HG03520 (cell line): ENCODE results near the gene C10orf90.
"Not testable (repeated sequence)": the region's sequence is repeated elsewhere in the genome, so short reads cannot be mapped to it uniquely, and the experiment has no call there.

Experiments
- ATAC-seq: cut with Tn5 transposase; IDR thresholded peaks from one replicate; pipeline ENCODE4 v1.9.1; 2021; ENCODE audit warnings: mild to moderate bottlenecking, moderate library complexity; ENCODE audit not compliant: unreplicated experiment

C10orf90 gene

DNA sequence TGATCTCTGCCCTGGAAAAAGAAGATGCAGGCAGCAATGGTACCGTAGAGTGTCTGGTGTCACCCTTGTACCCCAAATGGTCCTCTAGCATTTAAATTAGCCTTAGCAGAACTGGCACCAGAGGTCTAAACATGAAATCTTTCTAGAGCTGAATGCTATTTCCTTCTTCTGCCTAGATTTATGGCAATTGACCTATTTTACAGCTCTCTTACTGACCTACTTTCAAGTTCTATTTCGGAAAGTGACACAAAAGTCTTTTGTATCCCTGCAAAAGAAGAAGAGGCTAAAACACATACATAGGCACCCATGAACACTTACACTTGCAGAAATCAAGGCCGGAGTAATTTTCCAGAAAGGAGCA lies 272.1 kb downstream of the C10orf90 start:
- ATAC-seq, result no peak

DNA sequence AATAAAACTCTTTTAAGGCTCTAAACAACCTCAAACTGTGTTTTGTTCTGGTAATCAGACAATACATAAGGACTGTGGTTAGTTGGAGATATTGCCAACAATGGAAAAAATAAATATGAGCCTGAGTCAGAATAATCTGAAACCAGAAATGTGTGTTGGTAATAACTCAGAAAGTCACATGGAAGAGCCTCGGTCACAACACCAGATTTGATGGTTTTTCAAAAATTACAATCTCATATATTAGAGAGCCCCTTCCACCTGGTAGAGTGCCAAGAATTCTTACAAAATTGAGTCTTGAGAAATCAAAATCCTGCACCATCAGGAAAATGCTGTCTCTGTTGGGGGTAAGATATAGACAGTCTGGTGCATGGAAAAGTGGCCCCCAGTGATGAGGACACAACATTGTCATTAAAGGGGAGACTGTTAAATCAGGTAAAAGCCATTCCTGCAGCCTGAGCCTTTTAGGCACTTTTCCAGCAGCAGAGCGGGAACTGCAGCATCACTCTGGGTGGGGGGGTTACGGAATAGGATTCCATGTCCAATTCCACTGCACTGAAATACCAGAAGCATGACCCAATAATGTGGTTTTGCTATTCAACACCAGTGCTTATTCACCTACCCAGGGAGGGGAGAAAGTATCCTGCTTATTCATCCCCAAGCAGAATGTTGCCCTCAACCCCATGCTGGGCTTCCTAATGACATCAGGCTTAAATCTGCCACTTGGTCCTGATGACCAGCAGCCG lies 272.7 kb downstream of the C10orf90 start:
- no peak for ATAC-seq

DNA sequence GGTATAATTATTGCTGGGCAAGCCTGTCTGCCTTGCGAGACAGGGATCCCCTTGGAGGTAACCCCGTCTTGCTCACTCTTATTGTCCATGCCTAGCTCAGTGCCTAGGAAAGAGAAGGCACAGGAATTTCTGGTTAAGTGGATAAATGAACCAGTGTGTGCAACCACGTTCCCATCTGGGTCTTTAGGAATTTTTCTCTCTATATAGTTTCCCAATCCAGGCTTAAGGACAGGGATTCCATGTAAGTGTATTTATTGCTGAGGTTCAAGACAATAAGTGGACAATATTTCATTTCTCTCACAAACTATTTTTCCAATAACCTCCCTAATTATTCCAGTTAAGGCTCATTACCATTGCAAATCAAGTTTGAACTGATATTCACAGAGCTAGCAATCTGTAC lies 273.3 kb downstream of the C10orf90 start:
- no peak for ATAC-seq

DNA sequence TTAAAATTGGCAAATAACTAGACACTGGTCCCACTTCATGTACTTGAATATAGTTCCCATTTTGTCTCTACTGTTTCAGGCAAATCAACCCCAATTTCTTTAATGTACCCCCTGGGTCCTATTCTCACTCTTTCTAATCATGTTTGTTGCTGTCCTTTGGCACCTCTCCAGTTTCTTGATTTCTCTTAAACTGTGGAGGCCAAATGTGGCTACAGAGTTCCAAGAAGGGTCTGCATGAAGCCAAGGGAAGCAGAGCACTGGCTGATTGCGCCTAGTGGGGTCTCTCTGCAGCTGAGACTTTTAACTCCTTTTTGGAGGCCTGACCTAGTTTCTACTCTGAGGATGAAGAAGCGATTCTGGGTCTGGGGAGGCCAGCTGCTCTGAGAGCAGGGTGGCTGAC lies 275.5 kb downstream of the C10orf90 start:
- ATAC-seq, result no peak

DNA sequence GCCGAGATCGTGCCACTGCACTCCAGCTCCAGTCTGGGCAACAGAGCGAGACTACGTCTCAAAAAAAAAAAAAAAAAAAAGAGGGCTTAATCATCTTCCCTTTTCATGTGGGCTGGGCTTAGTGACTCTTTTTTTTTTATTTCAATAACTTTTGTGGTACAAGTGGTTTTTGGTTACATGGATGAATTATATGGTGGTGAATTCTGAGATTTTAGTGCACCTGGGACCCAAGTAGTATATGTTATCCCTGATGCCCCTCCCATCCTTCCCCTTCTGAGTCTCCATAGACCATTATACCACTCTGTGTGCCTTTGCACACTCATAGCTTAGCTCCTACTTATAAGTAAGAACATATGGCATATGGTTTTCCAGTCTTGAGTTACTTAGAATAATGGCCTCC lies 277.4 kb downstream of the C10orf90 start:
- no peak for ATAC-seq

DNA sequence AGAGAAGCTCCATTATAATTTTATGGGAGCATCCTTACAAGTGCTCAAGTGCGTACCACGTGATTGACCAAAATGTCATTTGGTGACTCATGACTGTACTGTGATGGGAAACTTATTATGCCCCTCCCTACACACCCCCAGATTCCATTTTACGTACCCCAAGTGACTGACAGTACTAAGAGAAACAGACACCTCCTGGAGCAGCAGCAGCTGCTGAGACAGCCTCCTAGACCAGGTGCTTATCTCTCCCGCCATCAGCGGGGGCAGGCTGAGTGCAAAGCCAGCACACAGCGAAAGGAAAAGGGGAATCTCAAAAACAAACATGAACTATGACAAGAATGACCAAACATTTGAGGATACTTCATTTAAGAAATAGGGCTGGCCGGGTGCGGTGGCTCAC lies 278.0 kb downstream of the C10orf90 start:
- no peak for ATAC-seq

DNA sequence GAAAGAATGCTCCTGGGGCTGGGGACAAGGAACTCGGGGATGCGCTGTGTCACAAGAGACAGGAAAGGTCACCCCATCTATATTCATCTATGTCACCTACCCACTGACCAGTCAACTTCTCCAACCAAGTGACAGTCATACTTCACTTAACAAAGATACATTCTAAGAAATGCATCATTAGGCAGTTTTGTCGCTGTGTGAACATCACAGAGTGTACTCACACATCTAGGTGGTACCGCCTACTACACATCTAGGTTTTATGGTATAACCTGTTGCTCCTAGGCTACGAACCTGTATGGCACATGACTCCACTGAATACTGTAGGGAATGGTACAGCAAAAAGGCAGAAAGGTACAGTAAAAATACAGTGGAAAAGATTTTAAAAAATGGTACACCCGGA lies 278.4 kb downstream of the C10orf90 start:
- ATAC-seq, result no peak

DNA sequence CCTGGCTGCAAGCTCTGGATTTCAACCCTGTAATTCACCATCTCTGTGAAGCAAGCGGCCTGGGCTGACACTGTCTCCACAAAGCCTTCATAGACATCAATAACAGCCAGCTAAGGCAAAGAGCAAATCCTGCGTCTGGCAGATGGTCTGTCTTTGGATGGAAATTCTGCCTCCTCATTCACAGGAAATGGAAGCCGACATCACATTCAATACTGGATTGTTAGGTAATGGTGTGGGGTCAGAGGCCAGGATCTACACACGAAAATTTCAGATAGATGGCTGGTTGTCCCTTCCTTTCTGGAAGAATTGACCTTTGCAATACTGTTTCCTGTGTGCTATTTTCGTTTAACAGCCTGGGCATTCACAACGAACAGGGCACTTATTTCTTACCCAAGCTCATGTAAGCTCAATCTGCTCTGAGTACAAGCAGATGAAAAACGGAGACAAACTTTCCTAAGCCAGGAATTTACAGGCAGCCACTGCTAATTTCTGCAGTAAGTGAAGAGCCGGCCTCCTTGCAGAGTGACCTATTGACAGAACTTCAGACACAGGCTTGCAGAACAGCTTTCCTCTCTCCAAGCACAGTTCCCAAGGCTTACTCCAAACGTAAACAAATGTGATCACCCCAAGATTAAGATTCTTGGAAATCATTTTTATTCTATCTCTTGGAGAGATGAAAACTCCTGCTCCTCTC lies 279.2 kb downstream of the C10orf90 start:
- ATAC-seq, result no peak

DNA sequence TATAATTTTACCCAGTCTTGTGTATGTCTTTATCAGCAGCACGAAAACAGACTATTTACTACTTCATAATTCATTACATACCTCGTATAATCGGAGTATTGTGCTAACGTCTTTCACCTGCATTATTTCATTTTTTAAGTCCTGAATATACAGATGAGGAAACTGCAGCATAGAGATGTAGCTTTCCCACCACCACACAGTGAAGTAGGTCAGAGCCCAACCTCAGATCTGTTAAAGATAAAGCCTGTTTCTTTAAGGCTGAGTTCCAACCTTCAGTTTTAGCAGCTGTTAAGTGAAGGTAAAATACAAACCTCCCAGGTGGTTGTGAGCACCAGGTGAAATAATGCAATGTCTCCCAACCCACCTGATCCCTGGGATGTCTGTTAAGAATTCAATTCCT lies 280.2 kb downstream of the C10orf90 start:
- no peak for ATAC-seq

DNA sequence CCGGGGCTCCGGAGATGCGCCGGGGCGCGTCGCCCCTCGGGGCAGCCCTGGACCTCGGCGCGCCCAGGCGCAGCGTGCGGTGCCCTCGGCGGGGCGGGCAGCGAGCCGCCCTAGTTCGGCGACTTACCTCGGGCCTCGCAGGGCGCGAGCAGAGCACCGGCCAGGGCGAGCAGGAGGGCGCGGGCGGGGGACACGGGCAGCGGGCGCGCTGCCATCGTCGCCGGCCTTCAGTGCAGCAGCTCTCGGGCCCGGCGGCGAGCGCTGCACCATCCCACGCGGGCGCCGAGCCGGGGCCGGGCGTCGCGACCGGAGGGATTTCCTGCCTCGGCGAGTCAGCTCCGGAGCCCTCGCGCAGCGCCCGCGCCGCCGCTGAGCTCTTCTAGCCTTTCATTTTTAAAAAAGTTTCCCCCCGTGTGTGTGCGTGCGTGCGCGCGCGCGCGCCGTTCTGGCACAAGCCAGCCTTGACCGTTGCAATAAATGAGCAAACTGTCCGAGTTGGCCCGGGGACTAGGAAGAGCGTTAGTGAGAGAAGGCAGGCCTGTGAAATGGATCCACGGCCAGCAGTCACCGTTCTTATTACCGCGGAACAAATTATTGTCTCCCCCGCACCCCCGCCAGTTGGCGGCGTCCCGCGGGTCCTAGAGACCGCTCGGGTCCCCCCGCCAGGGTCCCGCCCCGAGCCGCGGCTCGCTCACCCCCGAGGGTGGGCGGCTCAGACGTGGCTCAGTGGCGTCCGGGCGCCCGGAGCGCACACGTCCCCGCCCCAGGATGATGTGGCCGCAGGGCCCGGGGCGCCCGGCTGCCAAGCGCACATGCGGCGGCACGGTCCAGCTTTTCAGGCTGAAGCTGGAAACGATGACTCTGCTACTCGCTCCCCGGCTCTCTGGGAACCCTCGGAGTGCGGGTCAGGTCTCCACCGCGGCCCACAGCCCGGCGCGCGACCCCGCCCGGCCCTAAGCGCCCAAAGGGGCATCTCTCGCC lies 282.3 kb downstream of the C10orf90 start, which contains the start of gene ADAM12:
TSS of gene ADAM12 (minus strand) at position 547 of the 981 bp plus-strand sequence. CDS start at position 215, 332 bp downstream.
- ATAC-seq, result no peak

DNA sequence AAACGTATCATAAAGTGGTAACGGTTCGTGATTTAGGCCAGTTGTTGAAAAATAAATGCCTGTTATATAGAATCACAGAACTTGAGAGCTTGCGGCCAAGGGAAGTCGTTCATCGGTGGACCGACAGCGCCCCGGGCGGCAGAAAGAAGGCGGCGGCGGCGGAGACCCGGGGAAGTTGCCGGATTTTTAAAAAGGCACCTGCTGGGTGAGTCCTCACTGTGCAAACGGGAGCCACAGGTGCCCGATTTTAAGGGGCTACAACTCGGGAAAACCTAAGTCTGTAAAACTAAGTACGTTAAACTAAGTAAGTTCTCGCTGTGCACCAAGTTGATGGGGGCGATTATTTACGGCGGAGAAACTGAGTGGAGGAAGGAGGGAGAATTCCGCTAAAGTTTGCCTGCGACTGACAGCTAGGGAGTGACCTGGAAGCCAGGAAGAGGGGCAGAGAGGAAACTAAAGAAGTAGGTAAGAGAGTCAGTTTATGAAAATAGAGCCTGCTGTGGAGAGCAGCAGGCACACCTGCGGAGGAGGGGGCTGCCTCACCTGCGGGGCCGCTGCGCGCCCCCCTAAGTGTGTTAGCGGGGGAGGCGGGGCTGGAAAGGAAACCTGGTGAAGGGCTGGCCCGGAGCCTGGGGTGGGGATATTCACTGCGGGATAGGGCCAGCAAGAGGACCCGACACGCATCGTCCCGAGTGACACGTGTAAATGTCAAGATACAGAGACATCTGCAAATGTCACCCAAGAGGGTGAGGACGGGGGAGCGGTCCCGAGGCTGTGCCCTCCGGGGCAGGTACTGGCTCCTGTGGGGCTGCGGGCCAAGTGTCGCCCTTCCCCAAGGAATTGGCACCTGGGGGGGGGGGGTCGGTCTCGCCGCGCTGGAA lies 283.2 kb downstream of the C10orf90 start:
- ATAC-seq, result no peak

DNA sequence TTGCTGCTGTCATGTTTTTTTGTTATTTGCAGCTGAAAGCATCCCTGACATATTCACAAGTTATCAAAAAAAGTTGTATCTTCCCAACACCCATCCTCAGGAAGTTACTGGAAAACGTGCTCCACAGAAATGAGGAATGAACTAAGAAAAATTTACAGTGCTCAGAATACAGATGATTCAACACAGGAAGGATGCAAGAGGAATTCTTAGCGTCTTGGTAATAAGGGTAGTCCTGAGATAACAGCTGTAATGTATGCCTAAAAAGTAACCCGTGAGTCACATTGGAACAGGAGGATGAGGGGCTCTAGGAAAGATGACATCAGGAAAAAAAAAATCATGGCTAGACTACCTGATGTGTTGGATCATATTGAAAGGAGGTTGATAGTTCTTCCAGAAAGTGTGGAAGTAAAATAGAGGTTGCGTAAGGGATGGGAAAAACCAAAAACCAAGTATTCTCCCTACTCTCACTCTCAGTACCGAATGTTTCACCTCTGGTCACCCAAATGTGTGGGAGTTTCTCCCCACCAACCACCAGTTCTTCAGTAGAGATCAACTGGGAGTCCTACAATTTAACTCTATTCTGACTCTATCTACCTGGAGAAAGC lies 286.1 kb downstream of the C10orf90 start:
- no peak for ATAC-seq

DNA sequence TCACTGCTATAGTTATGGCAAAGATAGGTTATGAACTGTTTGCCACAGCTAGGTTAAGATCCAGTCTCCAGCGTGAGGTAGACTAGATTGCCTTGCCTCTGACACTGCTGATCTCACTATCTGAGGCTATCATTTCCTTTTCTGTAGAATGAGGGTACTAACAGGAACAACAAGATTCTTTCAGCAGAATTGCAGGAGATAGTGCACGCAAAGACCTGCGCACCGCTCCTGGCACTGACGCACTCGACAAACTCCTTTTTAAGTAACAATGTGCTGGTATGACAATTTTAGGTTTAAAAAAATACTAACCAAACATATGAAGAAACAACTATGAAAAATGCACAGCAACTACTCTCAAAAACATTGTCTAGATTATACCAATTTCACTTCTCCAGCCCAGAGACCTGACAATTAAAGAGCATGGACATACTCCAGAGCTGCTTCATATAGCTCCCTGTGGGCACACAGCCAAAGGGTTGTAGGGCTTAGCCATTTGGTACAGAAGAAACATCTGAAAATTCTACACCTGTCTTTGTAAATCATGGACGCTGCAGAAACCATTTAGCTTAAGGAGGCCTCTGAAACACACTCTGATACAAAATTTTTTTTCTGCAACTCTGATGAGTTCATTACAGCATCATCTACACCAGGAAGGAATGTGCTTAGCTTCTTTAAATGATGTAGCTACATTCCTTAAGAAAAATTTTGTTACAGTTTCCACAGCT lies 290.0 kb downstream of the C10orf90 start:
- ATAC-seq, result no peak

DNA sequence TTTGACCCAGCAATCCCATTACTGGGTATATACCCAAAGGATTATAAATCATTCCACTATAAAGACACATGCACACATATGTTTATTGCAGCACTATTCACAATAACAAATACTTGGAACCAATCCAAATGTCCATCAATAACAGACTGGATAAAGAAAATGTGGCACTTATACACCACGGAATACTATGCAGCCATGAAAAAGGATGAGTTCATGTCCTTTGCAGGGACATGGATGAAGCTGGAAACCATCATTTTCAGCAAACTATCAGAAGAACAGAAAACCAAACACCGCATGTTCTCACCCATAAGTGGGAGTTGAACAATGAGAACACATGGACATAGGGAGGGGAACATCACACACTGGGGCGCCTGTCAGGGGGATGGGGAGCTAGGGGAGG lies 291.3 kb downstream of the C10orf90 start:
- ATAC-seq, result not testable (repeated sequence)

DNA sequence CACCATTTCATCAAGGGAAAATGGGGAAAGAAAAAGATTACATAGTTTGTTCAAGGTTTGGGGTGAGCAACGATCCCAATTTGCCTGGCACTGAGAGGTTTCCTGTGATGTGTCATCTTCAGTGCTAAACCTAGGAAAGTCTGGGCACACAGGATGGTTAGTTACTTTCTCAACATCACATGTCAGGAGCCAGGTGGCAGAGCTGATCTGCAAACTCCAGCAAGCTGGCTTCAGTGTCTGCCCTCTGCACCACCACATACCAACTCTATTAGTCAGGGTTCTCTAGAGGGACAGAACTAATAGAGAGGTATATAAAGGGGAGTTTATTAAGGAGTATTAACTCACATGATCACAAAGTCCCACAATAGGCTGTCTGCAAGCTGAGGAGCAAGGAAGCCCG lies 293.5 kb downstream of the C10orf90 start:
- no peak for ATAC-seq

DNA sequence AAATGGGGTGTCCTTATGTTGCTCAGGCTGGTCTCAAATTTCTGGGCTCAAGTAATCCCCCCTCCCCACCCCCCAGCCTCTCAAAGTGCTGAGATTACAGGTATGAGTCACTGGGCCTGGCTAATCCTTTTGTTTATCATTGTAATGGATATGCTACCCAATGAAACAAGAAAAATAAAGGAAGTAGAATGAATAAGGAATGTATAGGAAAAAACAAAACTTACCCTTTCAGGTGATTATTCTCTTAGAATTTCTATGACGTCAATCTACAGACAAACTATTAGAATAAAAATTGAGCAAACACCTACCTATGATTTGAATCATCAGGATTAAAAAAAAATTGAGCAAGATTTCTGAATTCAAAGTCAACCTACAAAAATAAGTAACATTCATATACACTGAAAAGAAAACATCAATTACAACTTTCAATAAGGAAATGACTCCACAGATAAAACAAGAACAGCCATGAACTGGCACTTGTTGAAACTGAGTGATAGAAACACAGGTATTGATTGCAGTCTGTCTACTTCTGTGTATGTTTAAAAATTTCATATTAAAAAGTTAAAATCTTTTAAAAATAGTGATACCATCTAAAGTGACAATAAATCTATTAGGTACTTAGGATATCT lies 294.5 kb downstream of the C10orf90 start:
- ATAC-seq, result no peak

DNA sequence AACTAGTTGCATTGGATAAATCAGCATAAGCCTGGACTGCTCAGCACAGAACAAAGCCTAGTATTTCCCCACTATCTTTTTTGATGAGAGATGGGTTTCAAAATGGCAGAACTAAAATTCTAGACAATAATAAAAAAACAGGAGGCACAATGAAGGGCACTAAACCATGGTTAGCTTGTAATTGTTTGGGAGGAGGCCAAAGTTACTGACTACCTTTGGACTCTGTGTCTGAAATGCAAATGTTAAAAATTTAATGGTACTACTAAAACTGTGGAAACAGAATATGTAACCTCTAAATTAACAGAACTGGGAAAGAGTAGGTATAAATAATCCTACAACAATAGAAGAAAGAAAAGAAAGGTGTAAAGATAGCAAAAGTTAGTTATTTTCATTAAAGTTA lies 295.2 kb downstream of the C10orf90 start:
- ATAC-seq, result no peak
